A549 (cell line): ENCODE data around the gene ZFYVE28. TPM values are rescaled to one million over a fixed set of nuclear protein-coding genes. Genes with fewer than 3 reads are reported as not detected.

Source experiments
- ATAC-seq, 2 experiments: fragments of 200-7000 bp in 1 of 2; fragments of >200 bp in 1 of 2; cut with Nextera tagmentation in 1 of 2; cut with Tn5 transposase in 1 of 2; 3 replicates each; pipeline versions ENCODE4 v1.8.0 to v1.9.1; 2018 to 2020; ENCODE audit warnings: mild to moderate bottlenecking in 1 of 2, moderate library complexity in 1 of 2
- CTCF ChIA-PET: fragments of 300-600 bp; sonication (Branson Sonifier 250); formaldehyde crosslinking; extraction: SDS; loops from one replicate; lab custom pipeline; 2021; ENCODE audit warnings: antibody characterized with exemption, inconsistent platforms; lab: Yijun Ruan, JAX
- POLR2A ChIA-PET: fragments of 350-600 bp; formaldehyde crosslinking; extraction: SDS; loops from one replicate; lab custom pipeline; 2021; ENCODE audit warnings: antibody characterized with exemption, inconsistent platforms; lab: Yijun Ruan, JAX
- DNase-seq, 2 experiments: peaks; one replicate each; pipeline versions ENCODE4 v3.0.0 to v3.0.0-alpha.2; 2011 to 2016; ENCODE audit warnings: low read depth in 1 of 2, low spot score in 1 of 2
- FAIRE-seq: peaks from 2 replicates; lab custom pipeline; 2011; peaks lifted over from hg19 to GRCh38; lab: Jason Lieb, UNC
- H3K27ac ChIP-seq, 2 experiments: fragments of >200 bp; sonication (Bioruptor Twin); formaldehyde crosslinking; 3 replicates each; pipeline ENCODE4 v1.5.1; 2016 to 2017
- H3K4me1 ChIP-seq: fragments of >200 bp; sonication (Bioruptor Twin); formaldehyde crosslinking; 3 replicates; pipeline ENCODE4 v1.6.1; 2016
- H3K4me2 ChIP-seq: fragments of >200 bp; sonication (Bioruptor Twin); formaldehyde crosslinking; 3 replicates; pipeline ENCODE4 v1.6.1; 2016
- H3K4me3 ChIP-seq: fragments of >200 bp; sonication (Bioruptor Twin); formaldehyde crosslinking; 3 replicates; pipeline ENCODE4 v1.5.1; 2016
- H3K9me3 ChIP-seq: fragments of >200 bp; sonication (Bioruptor Twin); formaldehyde crosslinking; 3 replicates; pipeline ENCODE4 v1.6.1; 2016
- CBX2 ChIP-seq: fragments of 200-600 bp; sonication (generic); IDR thresholded peaks from 2 replicates; pipeline ENCODE4 v1.6.1; 2016; ENCODE audit warnings: low read depth, mild to moderate bottlenecking, borderline replicate concordance
- CEBPB ChIP-seq, 2 experiments: fragments of >200 bp in 1 of 2; sonication (Bioruptor Twin) in 1 of 2; formaldehyde crosslinking in 1 of 2; IDR thresholded peaks; 2 replicates each; pipeline ENCODE4 v1.6.1; 2012 to 2016
- CHD2 ChIP-seq: fragments of 150-350 bp; IDR thresholded peaks from 2 replicates; pipeline ENCODE4 v1.6.1; 2014; ENCODE audit warnings: low read length; ENCODE audit not compliant: partially characterized antibody
- CTCF ChIP-seq: fragments of >200 bp; sonication (Bioruptor Twin); formaldehyde crosslinking; IDR thresholded peaks from 3 replicates; pipeline ENCODE4 v1.5.1; 2016
- EHF ChIP-seq: fragments of 250-450 bp; sonication (Bioruptor Pico); IDR thresholded peaks from 2 replicates; pipeline ENCODE4 v1.5.0; 2020; ENCODE audit warnings: mild to moderate bottlenecking
- EHMT2 ChIP-seq: fragments of 200-600 bp; sonication (generic); IDR thresholded peaks from 2 replicates; pipeline ENCODE4 v1.6.1; 2016; ENCODE audit warnings: antibody characterized with exemption, low read depth, mild to moderate bottlenecking, moderate library complexity
- ELK1 ChIP-seq: fragments of 150-350 bp; IDR thresholded peaks from 2 replicates; pipeline ENCODE4 v1.6.1; 2014; ENCODE audit warnings: low read depth, mild to moderate bottlenecking, low read length
- EP300 ChIP-seq, 2 experiments: fragments of >200 bp; sonication (Bioruptor Twin); formaldehyde crosslinking; IDR thresholded peaks; 2 replicates in 1 of 2; 3 replicates in 1 of 2; pipeline ENCODE4 v1.6.1; 2016 to 2017
- HEYL ChIP-seq: fragments of 250-450 bp; sonication (Bioruptor Pico); IDR thresholded peaks from 2 replicates; pipeline ENCODE4 v1.8.0; 2021; ENCODE audit warnings: mild to moderate bottlenecking, moderate library complexity
- MAZ ChIP-seq: fragments of 150-350 bp; IDR thresholded peaks from 2 replicates; pipeline ENCODE4 v1.6.1; 2014; ENCODE audit warnings: antibody characterized with exemption, low read depth, low read length, borderline replicate concordance
- PHF8 ChIP-seq: fragments of 200-600 bp; sonication (generic); IDR thresholded peaks from 2 replicates; pipeline ENCODE4 v1.6.1; 2016; ENCODE audit warnings: low read depth, mild to moderate bottlenecking, antibody characterized with exemption, moderate library complexity, borderline replicate concordance
- POLR2A ChIP-seq: IDR thresholded peaks from 2 replicates; pipeline ENCODE4 v1.6.1; 2012; ENCODE audit warnings: mild to moderate bottlenecking, low read length
- POLR2AphosphoS2 ChIP-seq: conservative IDR thresholded peaks from 2 replicates; pipeline ENCODE4 v1.6.1; 2012; ENCODE audit warnings: low read length, improper control_type of control experiment, inconsistent platforms
- RAD21 ChIP-seq, 2 experiments: fragments of >200 bp in 1 of 2; sonication (Bioruptor Twin) in 1 of 2; formaldehyde crosslinking in 1 of 2; IDR thresholded peaks in 1 of 2; conservative IDR thresholded peaks in 1 of 2; 2 replicates in 1 of 2; 3 replicates in 1 of 2; pipeline ENCODE4 v1.6.1; 2012 to 2018; ENCODE audit warnings: inconsistent platforms in 1 of 2
- RARB ChIP-seq: fragments of 250-450 bp; sonication (Bioruptor Pico); IDR thresholded peaks from 2 replicates; pipeline ENCODE4 v1.8.0; 2021; ENCODE audit warnings: mild to moderate bottlenecking, moderate library complexity
- RCOR1 ChIP-seq: fragments of 150-350 bp; IDR thresholded peaks from 2 replicates; pipeline ENCODE4 v1.6.1; 2014; ENCODE audit warnings: antibody characterized with exemption, low read length, low read depth
- REST ChIP-seq: fragments of 200-600 bp; sonication (generic); IDR thresholded peaks from 2 replicates; pipeline ENCODE4 v1.6.1; 2016; ENCODE audit warnings: antibody characterized with exemption, mild to moderate bottlenecking, moderate library complexity
- SMC3 ChIP-seq: fragments of >200 bp; sonication (Bioruptor Twin); formaldehyde crosslinking; IDR thresholded peaks from 3 replicates; pipeline ENCODE4 v1.6.1; 2018; ENCODE audit warnings: inconsistent platforms
- SREBF2 ChIP-seq: fragments of 450-650 bp; IDR thresholded peaks from 2 replicates; pipeline ENCODE4 v1.6.1; 2014; ENCODE audit warnings: mild to moderate bottlenecking, moderate library complexity
- TP53 ChIP-seq: fragments of 250-450 bp; sonication (Bioruptor Pico); IDR thresholded peaks from 2 replicates; pipeline ENCODE4 v1.5.0; 2021; ENCODE audit warnings: mild to moderate bottlenecking, moderate library complexity
- ZC3H11A ChIP-seq: fragments of 450-650 bp; IDR thresholded peaks from 2 replicates; pipeline ENCODE4 v1.6.1; 2014; ENCODE audit warnings: antibody characterized with exemption, mild to moderate bottlenecking
- ZFP36 ChIP-seq: fragments of 450-650 bp; IDR thresholded peaks from 2 replicates; pipeline ENCODE4 v1.6.1; 2014; ENCODE audit warnings: borderline replicate concordance; ENCODE audit not compliant: partially characterized antibody
- ZNF302 ChIP-seq: fragments of 250-450 bp; sonication (Bioruptor Pico); IDR thresholded peaks from 2 replicates; pipeline ENCODE4 v1.9.0; 2021; ENCODE audit warnings: inconsistent platforms, mild to moderate bottlenecking, moderate library complexity
- ZSCAN20 ChIP-seq: fragments of 250-450 bp; sonication (Bioruptor Pico); IDR thresholded peaks from 2 replicates; pipeline ENCODE4 v1.8.0; 2022; ENCODE audit warnings: mild to moderate bottlenecking, moderate library complexity
- WGBS: methylation state at CpG from one replicate; pipeline ENCODE4 v1.1.6; 2017; ENCODE audit errors: missing lambda C conversion rate; 5-methylcytosine and 5-hydroxymethylcytosine counted together
- polyA plus RNA-seq, 4 experiments: library from polyadenylated mRNA; depleted of rRNA in 3 of 4; stranded (reverse); fragments of >200 nt; fragmentation: RNase III in 1 of 4; extraction: RNeasy Plus Mini Kit Qiagen cat#74134 plus additional on column Dnase treatment in 1 of 4; gene quantifications; 2 replicates in 3 of 4; 3 replicates in 1 of 4; pipeline ENCODE4 v1.2.3, GENCODE V29; 2011 to 2017

Gene ZFYVE28
- polyA plus RNA-seq, 2 of the 4 experiments (the other 2 are of a cell fraction), result 2.1 to 2.3 TPM

GRCh38 chr4:2332201-2332975 lies 86.1 kb downstream of the ZFYVE28 start:
- H3K4me3 ChIP-seq, result no peak overlapping the region
- H3K27ac ChIP-seq, result peak overlapping the region in 1 of 2 experiments; percentile 81; a peak in 1 of 6 replicates
- WGBS, result 92% methylated on average over 15 of the region's 21 CpGs
- H3K9me3 ChIP-seq, result peaks cover 10% of the 10 kb centered on the region; the same call in 2 of the 3 replicates
- TF ChIP-seq POLR2AphosphoS2, result no peak
- TF ChIP-seq ZSCAN20, result no peak
- TF ChIP-seq ELK1, result no peak
- TF ChIP-seq CHD2, result no peak
- no peak for TF ChIP-seq EP300 (IDR thresholded peaks at IDR 0.05)
- TF ChIP-seq PHF8, result no peak
- no peak for TF ChIP-seq REST
- no peak for TF ChIP-seq ZNF302 (CRISPR knock-in tag)
- TF ChIP-seq RCOR1, result no peak
- TF ChIP-seq CBX2, result no peak
- no peak for TF ChIP-seq EHMT2
- TF ChIP-seq EHF, result no peak
- TF ChIP-seq TP53 (CRISPR knock-in tag), result no peak
- DNase-seq (no peak), ATAC-seq (peak in 1 of 2 experiments; percentile 14; a peak in 1 of 6 replicates), FAIRE-seq (no peak)
- H3K4me2 ChIP-seq, result no peak overlapping the region
- peaks cover 14% of the 10 kb centered on the region for H3K4me1 ChIP-seq
- CTCF ChIA-PET, result no interaction called here
- POLR2A ChIA-PET, result no interaction called here

- DNase-seq (no peak), ATAC-seq (no peak), FAIRE-seq (no peak)
- POLR2A ChIA-PET, result no interaction called here
- Histone ChIP-seq H3K4me2 (no peak overlapping the region), H3K27ac (peak overlapping the region in 1 of 2 experiments; percentile 81; a peak in 3 of 6 replicates), H3K4me3 (no peak overlapping the region), H3K4me1 (peaks cover 14% of the 10 kb centered on the region), H3K9me3 (peaks cover 12% of the 10 kb centered on the region; the same call in 2 of the 3 replicates)
- CTCF ChIA-PET, result no interaction called here
- 87% methylated on average over 8 of the region's 13 CpGs for WGBS
- TF ChIP-seq RCOR1 (no peak), RARB (CRISPR knock-in tag) (no peak), CHD2 (no peak), CEBPB (IDR thresholded peaks at IDR 0.05) (no peak), SREBF2 (no peak), ZSCAN20 (no peak), MAZ (no peak), RAD21 (conservative IDR thresholded peaks at IDR 0.05 in 1 of 2, IDR thresholded peaks at IDR 0.05 in 1 of 2) (no peak), POLR2A (no peak), HEYL (CRISPR knock-in tag) (no peak), REST (no peak), ZC3H11A (no peak), ZFP36 (no peak), CBX2 (no peak), CTCF (no peak), SMC3 (no peak)
Observed at GRCh38 chr4:2331519-2332200, 86.8 kb downstream of the ZFYVE28 start.
